Liver (tissue), 9 donors: ENCODE data around the gene USP25. TPM values are rescaled to one million over a fixed set of nuclear protein-coding genes. Genes with fewer than 3 reads are reported as not detected.

Experiments
- DNase-seq: peaks from one replicate; pipeline ENCODE4 v3.0.0-alpha.2; 2017; ENCODE audit warnings: low spot score
- H3K27ac ChIP-seq, 2 donors: one replicate each; pipeline ENCODE4 v1.7.0; 2013; ENCODE audit warnings: inconsistent platforms in 2 of 2, low read length in 2 of 2, control low read depth in 1 of 2, low read depth in 1 of 2, mild to moderate bottlenecking in 1 of 2
- H3K27me3 ChIP-seq, 4 donors: one replicate each; pipeline versions ENCODE4 v1.6.1 to v1.7.0; 2013; ENCODE audit warnings: low read length in 3 of 4, inconsistent platforms in 1 of 4, mild to moderate bottlenecking in 1 of 4, moderate library complexity in 1 of 4; ENCODE audit not compliant: control insufficient read depth in 4 of 4, insufficient read depth in 4 of 4
- H3K36me3 ChIP-seq, 4 donors: one replicate each; pipeline versions ENCODE4 v1.6.1 to v1.7.0; 2013; ENCODE audit warnings: low read length in 3 of 4, mild to moderate bottlenecking in 3 of 4, low read depth in 1 of 4, moderate library complexity in 1 of 4; ENCODE audit not compliant: control insufficient read depth in 4 of 4, insufficient read depth in 3 of 4
- H3K4me1 ChIP-seq, 4 donors: one replicate each; pipeline versions ENCODE4 v1.6.1 to v1.7.0; 2013; ENCODE audit warnings: low read length in 3 of 4, mild to moderate bottlenecking in 3 of 4, moderate library complexity in 1 of 4; ENCODE audit not compliant: control insufficient read depth in 4 of 4, insufficient read depth in 4 of 4
- H3K4me3 ChIP-seq, 3 donors: one replicate each; pipeline versions ENCODE4 v1.6.1 to v1.7.0; 2013; ENCODE audit warnings: low read length in 3 of 3, control low read depth in 1 of 3, low read depth in 1 of 3, mild to moderate bottlenecking in 1 of 3
- H3K9ac ChIP-seq, 2 donors: one replicate each; pipeline ENCODE4 v1.7.0; 2013; ENCODE audit warnings: low read length in 2 of 2, mild to moderate bottlenecking in 2 of 2, moderate library complexity in 2 of 2, control low read depth in 1 of 2, low read depth in 1 of 2
- H3K9me3 ChIP-seq, 4 donors: one replicate each; pipeline versions ENCODE4 v1.6.1 to v1.7.0; 2013; ENCODE audit warnings: low read length in 3 of 4; ENCODE audit not compliant: control insufficient read depth in 4 of 4
- EGR1 ChIP-seq, 2 donors: IDR thresholded peaks; 2 replicates each; pipeline ENCODE4 v1.6.1; 2016 to 2018; ENCODE audit warnings: antibody characterized with exemption in 2 of 2, low read depth in 2 of 2
- FOXA1 ChIP-seq: IDR thresholded peaks from 2 replicates; pipeline ENCODE4 v1.6.1; 2016; ENCODE audit warnings: antibody characterized with exemption
- FOXA2 ChIP-seq: IDR thresholded peaks from 2 replicates; pipeline ENCODE4 v1.6.1; 2016; ENCODE audit warnings: antibody characterized with exemption
- GABPA ChIP-seq, 2 donors: IDR thresholded peaks in 1 of 2; conservative IDR thresholded peaks in 1 of 2; 2 replicates each; pipeline ENCODE4 v1.6.1; 2016; ENCODE audit warnings: antibody characterized with exemption in 2 of 2, mild to moderate bottlenecking in 1 of 2, moderate library complexity in 1 of 2
- HNF4A ChIP-seq, 2 donors: conservative IDR thresholded peaks; 2 replicates each; pipeline ENCODE4 v1.6.1; 2016; ENCODE audit warnings: antibody characterized with exemption in 2 of 2, mild to moderate bottlenecking in 2 of 2
- HNF4G ChIP-seq: IDR thresholded peaks from 2 replicates; pipeline ENCODE4 v1.6.1; 2016; ENCODE audit warnings: antibody characterized with exemption
- JUND ChIP-seq, 2 donors: IDR thresholded peaks; 2 replicates each; pipeline ENCODE4 v1.6.1; 2016; ENCODE audit warnings: antibody characterized with exemption in 2 of 2
- NR2F2 ChIP-seq: IDR thresholded peaks from 2 replicates; pipeline ENCODE4 v1.6.1; 2016; ENCODE audit warnings: antibody characterized with exemption
- RAD21 ChIP-seq, 2 donors: IDR thresholded peaks; 2 replicates each; pipeline ENCODE4 v1.6.1; 2016; ENCODE audit warnings: antibody characterized with exemption in 2 of 2, mild to moderate bottlenecking in 2 of 2
- RXRA ChIP-seq, 2 donors: IDR thresholded peaks; 2 replicates each; pipeline ENCODE4 v1.6.1; 2017 to 2018; ENCODE audit warnings: antibody characterized with exemption in 2 of 2, mild to moderate bottlenecking in 1 of 2
- TAF1 ChIP-seq: conservative IDR thresholded peaks from 2 replicates; pipeline ENCODE4 v1.6.1; 2016; ENCODE audit warnings: antibody characterized with exemption, mild to moderate bottlenecking
- YY1 ChIP-seq: IDR thresholded peaks from 2 replicates; pipeline ENCODE4 v1.6.1; 2016; ENCODE audit warnings: antibody characterized with exemption, mild to moderate bottlenecking
- WGBS: extraction: QIAGEN DNeasy Blood & Tissue Kit; methylation state at CpG from one replicate; pipeline ENCODE4 v1.1.7; 2013; 5-methylcytosine and 5-hydroxymethylcytosine counted together
- polyA plus RNA-seq, 2 donors: library from polyadenylated mRNA; stranded (reverse) in 1 of 2; unstranded in 1 of 2; fragments of 200-250 nt in 1 of 2; fragments of >200 nt in 1 of 2; fragmentation: Nextera tagmentation in 1 of 2; extraction: Ambion mirVana in 1 of 2; gene quantifications; one replicate each; pipeline versions ENCODE4 v1.2.1 to v1.2.3, GENCODE V29; 2013 to 2015
- total RNA-seq, 2 donors: library from RNA; depleted of rRNA; stranded (reverse); fragments of >200 nt; gene quantifications; one replicate each; pipeline ENCODE4 v1.2.3, GENCODE V29; 2014
- TF ChIP-seq, protein P1 (sequence below): fragments of 150-350 bp; IDR thresholded peaks from 2 replicates; pipeline ENCODE4 v1.5.1; 2017; ENCODE audit warnings: improper control_type of control experiment, low read depth, low read length; ENCODE audit not compliant: missing input control
- TF ChIP-seq, protein P2 (sequence below): IDR thresholded peaks from 2 replicates; pipeline ENCODE4 v1.6.1; 2016; ENCODE audit warnings: antibody characterized with exemption
- TF ChIP-seq, protein P3 (sequence below): IDR thresholded peaks from 2 replicates; pipeline ENCODE4 v1.6.1; 2016; ENCODE audit warnings: antibody characterized with exemption
- donor health status: healthy.
- donor health status: healthy.
- donor health status: healthy.
- donor health status: healthy.
- donor health status: healthy.

USP25 gene
- total and polyA plus RNA-seq, 4 donors, result 6.0 to 26.7 (median 15.3) TPM

DNA sequence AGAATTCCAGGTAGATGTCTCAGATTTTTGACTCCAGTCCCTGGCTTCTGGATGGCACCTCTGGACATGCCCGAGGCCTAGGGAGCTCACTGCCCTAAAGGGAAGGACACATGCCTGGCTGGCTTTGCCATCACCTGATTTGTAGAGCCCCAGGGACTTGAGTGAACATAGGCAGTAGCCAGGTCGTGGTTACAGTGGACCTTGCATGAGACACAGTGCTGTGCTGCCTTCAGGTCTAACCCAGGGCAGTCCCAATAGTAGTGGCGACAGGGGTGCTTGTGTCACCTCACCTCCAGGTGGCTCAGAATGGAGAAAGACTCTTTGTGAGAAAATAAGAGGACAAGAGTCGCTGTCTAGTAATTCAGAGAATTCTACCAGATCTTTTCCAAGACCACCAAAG, 166.7 kb downstream of the USP25 start (continued):
- no peak for TF ChIP-seq FOXA1
- TF ChIP-seq YY1, result no peak
- no peak for TF ChIP-seq NR2F2
- TF ChIP-seq FOXA2, result no peak
- TF ChIP-seq EGR1 (IDR thresholded peaks at IDR 0.05; ENCODE audit: low read depth in 2 of 2), result no peak

DNA sequence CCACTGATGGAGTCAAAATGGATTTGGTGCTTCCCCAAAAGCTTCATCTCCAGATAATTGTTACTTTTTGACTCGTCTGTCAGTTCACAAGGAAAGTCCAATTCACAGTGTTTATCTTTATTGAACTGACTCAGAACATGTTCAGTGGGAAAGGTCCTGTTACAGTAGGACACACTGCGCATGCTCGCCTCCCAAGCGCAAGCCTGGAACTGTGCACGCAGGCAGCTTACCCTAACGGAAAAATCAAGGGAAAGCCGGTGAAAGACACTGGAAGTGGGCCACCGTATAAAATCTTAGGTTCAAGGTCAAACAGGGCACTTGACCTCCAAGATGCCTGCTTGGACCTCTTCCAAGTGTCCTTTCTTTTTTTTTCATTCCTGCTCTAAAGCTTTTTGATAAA, 174.6 kb downstream of the USP25 start:
- Histone ChIP-seq H3K27ac (no peak overlapping the region), H3K9me3 (peaks cover 0 to 14% (median 6%) of the 10 kb centered on the region in 4 donors), H3K36me3 (no peaks in the 10 kb centered on the region), H3K27me3 (no peaks in the 10 kb centered on the region), H3K4me3 (no peak overlapping the region), H3K9ac (no peak overlapping the region), H3K4me1 (no peaks in the 10 kb centered on the region)
- no peak for DNase-seq
- WGBS, result 91% methylated on average over 8 of the region's 8 CpGs
- no peak for TF ChIP-seq HNF4A (conservative IDR thresholded peaks at IDR 0.05)
- TF ChIP-seq JUND (IDR thresholded peaks at IDR 0.05), result no peak
- no peak for TF ChIP-seq FOXA2
- TF ChIP-seq NR2F2, result no peak
- TF ChIP-seq HNF4G, result no peak
- TF ChIP-seq, protein P1, sequence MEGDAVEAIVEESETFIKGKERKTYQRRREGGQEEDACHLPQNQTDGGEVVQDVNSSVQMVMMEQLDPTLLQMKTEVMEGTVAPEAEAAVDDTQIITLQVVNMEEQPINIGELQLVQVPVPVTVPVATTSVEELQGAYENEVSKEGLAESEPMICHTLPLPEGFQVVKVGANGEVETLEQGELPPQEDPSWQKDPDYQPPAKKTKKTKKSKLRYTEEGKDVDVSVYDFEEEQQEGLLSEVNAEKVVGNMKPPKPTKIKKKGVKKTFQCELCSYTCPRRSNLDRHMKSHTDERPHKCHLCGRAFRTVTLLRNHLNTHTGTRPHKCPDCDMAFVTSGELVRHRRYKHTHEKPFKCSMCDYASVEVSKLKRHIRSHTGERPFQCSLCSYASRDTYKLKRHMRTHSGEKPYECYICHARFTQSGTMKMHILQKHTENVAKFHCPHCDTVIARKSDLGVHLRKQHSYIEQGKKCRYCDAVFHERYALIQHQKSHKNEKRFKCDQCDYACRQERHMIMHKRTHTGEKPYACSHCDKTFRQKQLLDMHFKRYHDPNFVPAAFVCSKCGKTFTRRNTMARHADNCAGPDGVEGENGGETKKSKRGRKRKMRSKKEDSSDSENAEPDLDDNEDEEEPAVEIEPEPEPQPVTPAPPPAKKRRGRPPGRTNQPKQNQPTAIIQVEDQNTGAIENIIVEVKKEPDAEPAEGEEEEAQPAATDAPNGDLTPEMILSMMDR, result no peak

DNA sequence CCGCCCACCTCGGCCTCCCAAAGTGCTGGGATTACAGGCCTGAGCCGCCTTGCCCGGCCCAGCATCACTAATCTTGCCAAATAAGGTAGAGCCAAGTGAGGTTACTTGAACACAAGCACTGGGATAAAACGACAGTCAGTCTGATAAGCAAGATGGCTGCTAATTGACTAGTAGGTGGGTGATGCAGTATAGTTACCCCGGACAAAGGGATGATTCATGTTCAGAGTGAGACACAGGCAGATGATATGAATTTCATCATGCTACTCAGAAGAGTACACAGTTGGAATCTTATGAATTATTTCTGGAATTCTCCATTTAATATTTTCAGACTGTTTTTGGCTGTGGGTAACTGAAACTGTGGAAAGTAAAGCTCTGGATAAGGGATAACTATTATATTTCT, 178.4 kb downstream of the USP25 start:
- no peaks in the 10 kb centered on the region for H3K36me3 ChIP-seq
- DNase-seq, result no peak

DNA sequence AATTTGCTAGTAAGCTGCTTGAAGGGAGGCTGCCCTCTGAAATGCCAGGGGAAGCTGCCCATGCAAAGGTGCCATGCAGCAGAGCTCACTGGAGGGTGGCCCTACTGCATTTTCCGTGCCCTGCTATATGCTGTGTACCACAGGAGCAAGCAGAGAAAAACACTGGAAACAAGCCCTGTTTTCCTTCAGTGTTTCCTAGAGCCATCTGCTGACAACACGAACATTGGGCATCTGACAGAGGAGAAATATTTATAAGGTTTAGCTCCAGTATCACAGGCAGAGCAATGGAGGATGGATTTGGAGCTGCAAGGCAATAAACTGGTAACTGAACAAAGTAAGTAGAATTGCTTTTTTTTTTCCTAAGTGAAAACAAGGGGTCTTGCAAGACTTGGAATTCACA, 198.4 kb downstream of the USP25 start:
- Histone ChIP-seq H3K9ac (no peak overlapping the region), H3K27ac (no peak overlapping the region), H3K4me3 (no peak overlapping the region), H3K4me1 (no peaks in the 10 kb centered on the region), H3K9me3 (no peaks in the 10 kb centered on the region), H3K36me3 (no peaks in the 10 kb centered on the region), H3K27me3 (no peaks in the 10 kb centered on the region)
- no peak for DNase-seq
- TF ChIP-seq RAD21 (IDR thresholded peaks at IDR 0.05), result no peak
- no peak for TF ChIP-seq RXRA (IDR thresholded peaks at IDR 0.05)
- no peak for TF ChIP-seq YY1
- TF ChIP-seq GABPA (IDR thresholded peaks at IDR 0.05 in 1 of 2, conservative IDR thresholded peaks at IDR 0.05 in 1 of 2), result no peak
- TF ChIP-seq, protein P2, sequence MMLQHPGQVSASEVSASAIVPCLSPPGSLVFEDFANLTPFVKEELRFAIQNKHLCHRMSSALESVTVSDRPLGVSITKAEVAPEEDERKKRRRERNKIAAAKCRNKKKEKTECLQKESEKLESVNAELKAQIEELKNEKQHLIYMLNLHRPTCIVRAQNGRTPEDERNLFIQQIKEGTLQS, result no peak
- WGBS, result 78% methylated on average over 2 of the region's 2 CpGs

More for the DNA sequence above, 178.4 kb downstream of the USP25 start:
- WGBS, result 89% methylated on average over 6 of the region's 6 CpGs
- no peak overlapping the region for H3K4me3 ChIP-seq
- H3K27me3 ChIP-seq, result no peaks in the 10 kb centered on the region
- H3K9ac ChIP-seq, result no peak overlapping the region
- TF ChIP-seq FOXA2 (no peak), NR2F2 (no peak), YY1 (no peak), TAF1 (no peak), HNF4A (conservative IDR thresholded peaks at IDR 0.05) (no peak)
- TF ChIP-seq, protein P2, result no peak
- TF ChIP-seq, protein P3, sequence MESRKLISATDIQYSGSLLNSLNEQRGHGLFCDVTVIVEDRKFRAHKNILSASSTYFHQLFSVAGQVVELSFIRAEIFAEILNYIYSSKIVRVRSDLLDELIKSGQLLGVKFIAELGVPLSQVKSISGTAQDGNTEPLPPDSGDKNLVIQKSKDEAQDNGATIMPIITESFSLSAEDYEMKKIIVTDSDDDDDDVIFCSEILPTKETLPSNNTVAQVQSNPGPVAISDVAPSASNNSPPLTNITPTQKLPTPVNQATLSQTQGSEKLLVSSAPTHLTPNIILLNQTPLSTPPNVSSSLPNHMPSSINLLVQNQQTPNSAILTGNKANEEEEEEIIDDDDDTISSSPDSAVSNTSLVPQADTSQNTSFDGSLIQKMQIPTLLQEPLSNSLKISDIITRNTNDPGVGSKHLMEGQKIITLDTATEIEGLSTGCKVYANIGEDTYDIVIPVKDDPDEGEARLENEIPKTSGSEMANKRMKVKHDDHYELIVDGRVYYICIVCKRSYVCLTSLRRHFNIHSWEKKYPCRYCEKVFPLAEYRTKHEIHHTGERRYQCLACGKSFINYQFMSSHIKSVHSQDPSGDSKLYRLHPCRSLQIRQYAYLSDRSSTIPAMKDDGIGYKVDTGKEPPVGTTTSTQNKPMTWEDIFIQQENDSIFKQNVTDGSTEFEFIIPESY, result no peak
- no peak overlapping the region for H3K27ac ChIP-seq
- no peaks in the 10 kb centered on the region for H3K4me1 ChIP-seq
- peaks cover 0 to 8% (median 5%) of the 10 kb centered on the region in 4 donors for H3K9me3 ChIP-seq
